ENCODE results near the gene F12. TPM values are rescaled to one million over a fixed set of nuclear protein-coding genes. Genes with fewer than 3 reads are reported as not detected.

Gene F12
- total and polyA plus RNA-seq, 2 of the 8 experiments (the other 6 are each of a cell fraction or from before 2014, with no cell fraction given): 6.5 to 7.8 TPM

DNA sequence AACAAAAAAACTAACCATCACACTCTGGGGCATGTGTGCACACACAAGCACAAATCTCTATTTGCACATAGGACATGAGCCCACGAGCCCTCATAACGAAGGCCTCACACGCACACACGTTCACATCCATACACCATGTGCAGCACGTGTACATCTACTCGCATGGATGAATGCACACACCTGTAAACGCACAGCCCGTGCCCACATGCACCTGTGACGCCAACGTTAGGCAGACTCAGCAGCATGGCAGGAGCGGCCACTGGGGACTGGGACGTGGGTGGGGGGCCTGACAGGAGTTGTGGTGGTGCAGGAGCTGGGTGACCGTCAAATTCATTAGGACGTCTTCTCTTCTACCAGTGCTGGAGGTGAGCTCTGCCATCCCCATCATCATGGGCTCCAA lies 22.0 kb downstream of the F12 start (continued):
- TF ChIP-seq RBBP5 (IDR thresholded peaks at IDR 0.05; ENCODE audit: borderline replicate concordance, low read depth, low read length): no peak
